ENCODE results near the gene DHRS7B.

- TF ChIP-seq, protein P1, sequence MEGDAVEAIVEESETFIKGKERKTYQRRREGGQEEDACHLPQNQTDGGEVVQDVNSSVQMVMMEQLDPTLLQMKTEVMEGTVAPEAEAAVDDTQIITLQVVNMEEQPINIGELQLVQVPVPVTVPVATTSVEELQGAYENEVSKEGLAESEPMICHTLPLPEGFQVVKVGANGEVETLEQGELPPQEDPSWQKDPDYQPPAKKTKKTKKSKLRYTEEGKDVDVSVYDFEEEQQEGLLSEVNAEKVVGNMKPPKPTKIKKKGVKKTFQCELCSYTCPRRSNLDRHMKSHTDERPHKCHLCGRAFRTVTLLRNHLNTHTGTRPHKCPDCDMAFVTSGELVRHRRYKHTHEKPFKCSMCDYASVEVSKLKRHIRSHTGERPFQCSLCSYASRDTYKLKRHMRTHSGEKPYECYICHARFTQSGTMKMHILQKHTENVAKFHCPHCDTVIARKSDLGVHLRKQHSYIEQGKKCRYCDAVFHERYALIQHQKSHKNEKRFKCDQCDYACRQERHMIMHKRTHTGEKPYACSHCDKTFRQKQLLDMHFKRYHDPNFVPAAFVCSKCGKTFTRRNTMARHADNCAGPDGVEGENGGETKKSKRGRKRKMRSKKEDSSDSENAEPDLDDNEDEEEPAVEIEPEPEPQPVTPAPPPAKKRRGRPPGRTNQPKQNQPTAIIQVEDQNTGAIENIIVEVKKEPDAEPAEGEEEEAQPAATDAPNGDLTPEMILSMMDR (IDR thresholded peaks at IDR 0.05), result no peak
- TF ChIP-seq POLR2A (IDR thresholded peaks at IDR 0.05), result no peak
These were observed 113.7 kb downstream of the DHRS7B start for GRCh38 chr17:21240369-21241055.

All from heart left ventricle (tissue), 13 donors.